Measurements from ENCODE around the gene HTATSF1.

HTATSF1 gene

GRCh38 chrX:136555694-136556093 is 58.3 kb downstream of the HTATSF1 start:
- CTCF ChIA-PET: no interaction called here
- POLR2A ChIA-PET (ENCODE audit: low non-redundant PET): no interaction called here
- no peak overlapping the region for H3K27ac ChIP-seq
- TF ChIP-seq CTCF (conservative IDR thresholded peaks at IDR 0.05; ENCODE audit: low read depth): no peak
- DNase-seq (ENCODE audit: low spot score): no peak

All from RWPE1 (cell line).